ENCODE results near the gene GRK4.

Gene GRK4

GRCh38 chr4:3062471-3062870, 99.1 kb downstream of the GRK4 start:
- no peaks in the 10 kb centered on the region for H4K20me1 ChIP-seq (ENCODE audit: insufficient read depth, low read length)
- no peak overlapping the region for H3K4me3 ChIP-seq (ENCODE audit: low read depth in 1 of 2, low read length in 2 of 2)
- H3K4me1 ChIP-seq (ENCODE audit: insufficient read depth, low read length): no peaks in the 10 kb centered on the region
- no peaks in the 10 kb centered on the region for H3K9me3 ChIP-seq (ENCODE audit: insufficient read depth, low read length, severe bottlenecking)
- H2AFZ ChIP-seq (ENCODE audit: low read depth, low read length): no peak overlapping the region
- H3K36me3 ChIP-seq (ENCODE audit: insufficient read depth, low read length): no peaks in the 10 kb centered on the region
- no peak overlapping the region for H3K4me2 ChIP-seq (ENCODE audit: insufficient read depth, low read length)
- DNase-seq (no peak), ATAC-seq (ENCODE audit: insufficient read depth, low read depth) (no peak)
- no peaks in the 10 kb centered on the region for H3K79me2 ChIP-seq (ENCODE audit: insufficient read depth, low read length)
- no peak overlapping the region for H3K9ac ChIP-seq (ENCODE audit: low read depth, low read length)
- H3K27me3 ChIP-seq (ENCODE audit: insufficient read depth, low read length, poor library complexity): no peaks in the 10 kb centered on the region
- H3K27ac ChIP-seq (ENCODE audit: low read length): no peak overlapping the region
- TF ChIP-seq CTCF (IDR thresholded peaks at IDR 0.05; ENCODE audit: borderline replicate concordance, extremely low read depth, low read length, poor library complexity, severe bottlenecking): no peak
- TF ChIP-seq EZH2 (IDR thresholded peaks at IDR 0.05; ENCODE audit: borderline replicate concordance, low read depth, low read length, severe bottlenecking): no peak

- Histone ChIP-seq H3K9me3 (ENCODE audit: insufficient read depth, low read length, severe bottlenecking) (no peaks in the 10 kb centered on the region), H3K27me3 (ENCODE audit: insufficient read depth, low read length, poor library complexity) (no peaks in the 10 kb centered on the region), H3K4me3 (ENCODE audit: low read depth in 1 of 2, low read length in 2 of 2) (no peak overlapping the region), H3K79me2 (ENCODE audit: insufficient read depth, low read length) (no peaks in the 10 kb centered on the region), H3K4me1 (ENCODE audit: insufficient read depth, low read length) (no peaks in the 10 kb centered on the region), H3K36me3 (ENCODE audit: insufficient read depth, low read length) (no peaks in the 10 kb centered on the region), H4K20me1 (ENCODE audit: insufficient read depth, low read length) (no peaks in the 10 kb centered on the region), H3K27ac (ENCODE audit: low read length) (no peak overlapping the region), H3K4me2 (ENCODE audit: insufficient read depth, low read length) (no peak overlapping the region), H3K9ac (ENCODE audit: low read depth, low read length) (no peak overlapping the region), H2AFZ (ENCODE audit: low read depth, low read length) (no peak overlapping the region)
- ATAC-seq (ENCODE audit: insufficient read depth, low read depth) (0 out of 3 replicates have a peak, but pooled peaks have one; percentile 31), DNase-seq (no peak)
- TF ChIP-seq CTCF (IDR thresholded peaks at IDR 0.05; ENCODE audit: borderline replicate concordance, extremely low read depth, low read length, poor library complexity, severe bottlenecking): no peak
- TF ChIP-seq EZH2 (IDR thresholded peaks at IDR 0.05; ENCODE audit: borderline replicate concordance, low read depth, low read length, severe bottlenecking): no peak
Measured at GRCh38 chr4:3065551-3065950, 102.2 kb downstream of the GRK4 start.

GRCh38 chr4:3066836-3067400, 103.5 kb downstream of the GRK4 start:
- no peak overlapping the region for H2AFZ ChIP-seq (ENCODE audit: low read depth, low read length)
- H3K9ac ChIP-seq (ENCODE audit: low read depth, low read length): no peak overlapping the region
- no peaks in the 10 kb centered on the region for H3K27me3 ChIP-seq (ENCODE audit: insufficient read depth, low read length, poor library complexity)
- H3K36me3 ChIP-seq (ENCODE audit: insufficient read depth, low read length): no peaks in the 10 kb centered on the region
- no peaks in the 10 kb centered on the region for H3K9me3 ChIP-seq (ENCODE audit: insufficient read depth, low read length, severe bottlenecking)
- H3K4me3 ChIP-seq (ENCODE audit: low read depth in 1 of 2, low read length in 2 of 2): no peak overlapping the region
- H4K20me1 ChIP-seq (ENCODE audit: insufficient read depth, low read length): no peaks in the 10 kb centered on the region
- TF ChIP-seq EZH2 (IDR thresholded peaks at IDR 0.05; ENCODE audit: borderline replicate concordance, low read depth, low read length, severe bottlenecking) (no peak), CTCF (IDR thresholded peaks at IDR 0.05; ENCODE audit: borderline replicate concordance, extremely low read depth, low read length, poor library complexity, severe bottlenecking) (no peak)
- no peak overlapping the region for H3K27ac ChIP-seq (ENCODE audit: low read length)
- ATAC-seq (ENCODE audit: insufficient read depth, low read depth): no peak
- no peak for DNase-seq
- H3K4me2 ChIP-seq (ENCODE audit: insufficient read depth, low read length): no peak overlapping the region
- no peaks in the 10 kb centered on the region for H3K79me2 ChIP-seq (ENCODE audit: insufficient read depth, low read length)
- H3K4me1 ChIP-seq (ENCODE audit: insufficient read depth, low read length): no peaks in the 10 kb centered on the region

Measured in DND-41 (cell line).